ENCODE results near the gene KRTAP10-7.
"Not testable (repeated sequence)": the region's sequence is repeated elsewhere in the genome, so short reads cannot be mapped to it uniquely, and the experiment has no call there.

- TF ChIP-seq CTCF (IDR thresholded peaks at IDR 0.05; ENCODE audit: low read depth, low read length, poor library complexity, severe bottlenecking); EZH2phosphoT487 (IDR thresholded peaks at IDR 0.05; ENCODE audit: borderline replicate concordance, low read length): not testable (repeated sequence)
Measured at GRCh38 chr21:44591801-44592130, 8.6 kb upstream of the KRTAP10-7 start.
